ENCODE results near the gene FGD5.

Gene FGD5

DNA sequence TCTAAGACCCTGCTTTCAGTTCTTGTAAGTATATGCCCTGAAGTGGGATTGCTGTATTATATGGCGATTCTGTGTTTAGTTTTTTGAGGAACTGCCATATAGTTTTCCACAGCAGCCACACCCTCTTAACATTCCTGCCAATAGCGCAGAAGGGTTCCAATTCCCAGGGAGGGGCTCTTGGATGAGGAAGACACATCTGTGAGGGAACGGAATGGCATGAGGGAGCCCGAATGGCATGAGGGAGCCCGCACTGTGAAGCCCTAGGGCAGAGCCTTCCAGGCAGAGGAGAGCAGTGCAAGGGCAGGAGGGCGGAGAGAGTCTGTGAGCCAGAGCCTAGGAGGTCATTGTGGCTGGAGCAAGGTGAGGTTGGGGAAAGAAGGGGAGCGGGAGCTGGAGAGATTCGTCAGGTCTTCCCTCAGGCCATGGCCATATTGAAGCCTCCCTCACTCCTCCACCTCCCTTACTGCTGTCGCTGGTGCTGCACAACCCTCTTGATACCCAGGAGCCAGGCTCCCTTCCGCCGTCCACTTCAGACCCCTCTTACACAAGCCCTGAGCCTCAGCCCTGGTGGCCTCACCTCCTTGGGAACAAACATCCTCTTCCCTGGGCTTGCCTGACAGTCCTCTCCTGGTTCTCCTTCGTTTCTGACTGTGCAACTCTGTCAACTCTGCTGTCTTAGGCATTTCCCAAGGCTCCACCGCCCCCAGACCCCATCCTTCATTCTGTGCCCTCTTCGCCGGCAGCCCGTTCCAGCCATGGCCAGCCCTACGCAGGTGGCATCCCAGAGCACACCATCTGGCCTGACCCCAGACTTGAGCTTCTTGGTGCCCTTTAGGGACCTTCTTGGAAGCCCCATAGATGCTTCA, 51.4 kb downstream of the FGD5 start:
- ChIA-PET CTCF (no interaction called here), POLR2A (no interaction called here)
- WGBS (ENCODE audit: insufficient coverage) = 93% methylated on average over 9 of the region's 17 CpGs

DNA sequence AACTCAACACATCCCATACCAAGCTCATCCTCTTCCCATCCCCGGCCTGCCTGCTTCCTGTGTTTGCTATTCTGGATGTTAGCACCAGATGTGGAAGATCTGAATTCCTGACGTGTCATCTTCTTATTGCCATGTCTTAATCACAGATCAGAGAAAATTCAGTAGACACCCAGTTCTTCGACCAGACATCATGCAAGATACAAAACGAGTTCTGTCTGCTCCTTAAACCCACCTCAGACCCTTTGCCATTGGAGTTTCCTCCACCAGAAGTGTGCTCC, 52.0 kb downstream of the FGD5 start:
- no peak for DNase-seq
- H3K4me1 ChIP-seq (ENCODE audit: control extremely low read depth in 1 of 4, control insufficient read depth in 4 of 4, insufficient read depth in 4 of 4, low read length in 3 of 4) = no peaks in the 10 kb centered on the region
- 85% methylated on average over 4 of the region's 4 CpGs for WGBS (ENCODE audit: insufficient coverage)
- ChIA-PET CTCF (no interaction called here), POLR2A (no interaction called here)
- no peak overlapping the region for H3K4me3 ChIP-seq (ENCODE audit: control insufficient read depth in 1 of 7, extremely low read depth in 1 of 7, insufficient read depth in 4 of 7, low read depth in 2 of 7, low read length in 6 of 7)
- H3K27me3 ChIP-seq (replicated peaks in 2 of 5; ENCODE audit: control insufficient read depth in 4 of 5, insufficient read depth in 5 of 5, low read length in 4 of 5) = no peaks in the 10 kb centered on the region
- peaks cover 0 to 54% (median 20%) of the 10 kb centered on the region in 4 experiments for H3K36me3 ChIP-seq (ENCODE audit: control insufficient read depth in 4 of 4, insufficient read depth in 4 of 4, low read length in 3 of 4)
- H3K27ac ChIP-seq (ENCODE audit: insufficient read depth in 1 of 2, low read depth in 1 of 2, low read length in 2 of 2, poor library complexity in 1 of 2, severe bottlenecking in 2 of 2) = no peak overlapping the region
- H3K9me3 ChIP-seq (ENCODE audit: control extremely low read depth in 1 of 5, control insufficient read depth in 4 of 5, insufficient read depth in 2 of 5, low read depth in 1 of 5, low read length in 4 of 5) = no peaks in the 10 kb centered on the region

More for the DNA sequence above, 51.4 kb downstream of the FGD5 start:
- no peak overlapping the region for H3K4me3 ChIP-seq (ENCODE audit: control insufficient read depth in 1 of 7, extremely low read depth in 1 of 7, insufficient read depth in 4 of 7, low read depth in 2 of 7, low read length in 6 of 7)
- no peak overlapping the region for H3K27ac ChIP-seq (ENCODE audit: insufficient read depth in 1 of 2, low read depth in 1 of 2, low read length in 2 of 2, poor library complexity in 1 of 2, severe bottlenecking in 2 of 2)
- no peaks in the 10 kb centered on the region for H3K9me3 ChIP-seq (ENCODE audit: control extremely low read depth in 1 of 5, control insufficient read depth in 4 of 5, insufficient read depth in 2 of 5, low read depth in 1 of 5, low read length in 4 of 5)
- H3K27me3 ChIP-seq (replicated peaks in 2 of 5; ENCODE audit: control insufficient read depth in 4 of 5, insufficient read depth in 5 of 5, low read length in 4 of 5) = no peaks in the 10 kb centered on the region
- H3K36me3 ChIP-seq (ENCODE audit: control insufficient read depth in 4 of 4, insufficient read depth in 4 of 4, low read length in 3 of 4) = peaks cover 0 to 57% (median 20%) of the 10 kb centered on the region in 4 experiments
- DNase-seq = no peak
- H3K4me1 ChIP-seq (ENCODE audit: control extremely low read depth in 1 of 4, control insufficient read depth in 4 of 4, insufficient read depth in 4 of 4, low read length in 3 of 4) = no peaks in the 10 kb centered on the region

DNA sequence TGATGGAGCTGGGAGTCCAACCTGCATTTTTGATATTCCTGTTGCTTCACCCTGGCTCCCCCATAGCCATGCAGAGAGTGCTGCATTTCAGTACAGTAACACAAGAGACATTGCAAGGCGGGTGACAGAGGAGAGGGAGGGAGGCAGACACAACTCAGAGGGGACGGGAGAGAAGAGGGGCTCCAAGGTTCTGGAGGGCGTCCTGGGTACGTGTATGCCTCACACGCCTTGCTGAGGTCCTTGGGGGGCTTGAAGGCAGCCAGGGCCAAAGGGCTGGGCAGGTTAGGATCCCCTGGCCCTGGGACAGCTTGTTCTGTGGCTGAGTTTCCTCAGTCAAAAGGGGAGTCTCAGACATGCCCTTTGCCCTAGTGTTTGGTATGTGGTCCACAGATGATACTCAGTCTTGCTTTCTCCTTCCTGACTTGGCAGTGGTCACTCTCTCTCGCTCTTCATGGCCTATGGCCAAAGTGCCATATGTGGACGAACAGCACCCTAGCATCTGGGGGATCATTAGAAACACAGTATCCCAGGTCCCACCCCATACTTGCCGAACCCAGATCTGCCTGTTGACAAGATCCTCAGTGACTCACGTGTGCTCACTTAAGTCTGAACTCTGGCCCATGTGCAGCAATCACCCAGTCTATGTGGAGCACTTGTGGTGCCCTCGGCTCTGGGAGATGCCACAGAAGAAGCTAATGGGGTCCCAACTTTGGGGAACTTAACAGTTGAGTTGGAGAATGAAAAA, 52.9 kb downstream of the FGD5 start:
- Histone ChIP-seq H3K27me3 (replicated peaks in 2 of 5; ENCODE audit: control insufficient read depth in 4 of 5, insufficient read depth in 5 of 5, low read length in 4 of 5) (no peaks in the 10 kb centered on the region), H3K27ac (ENCODE audit: insufficient read depth in 1 of 2, low read depth in 1 of 2, low read length in 2 of 2, poor library complexity in 1 of 2, severe bottlenecking in 2 of 2) (no peak overlapping the region), H3K9me3 (ENCODE audit: control extremely low read depth in 1 of 5, control insufficient read depth in 4 of 5, insufficient read depth in 2 of 5, low read depth in 1 of 5, low read length in 4 of 5) (no peaks in the 10 kb centered on the region), H3K4me1 (ENCODE audit: control extremely low read depth in 1 of 4, control insufficient read depth in 4 of 4, insufficient read depth in 4 of 4, low read length in 3 of 4) (no peaks in the 10 kb centered on the region), H3K36me3 (ENCODE audit: control insufficient read depth in 4 of 4, insufficient read depth in 4 of 4, low read length in 3 of 4) (peaks cover 0 to 49% (median 17%) of the 10 kb centered on the region in 4 experiments), H3K4me3 (ENCODE audit: control insufficient read depth in 1 of 7, extremely low read depth in 1 of 7, insufficient read depth in 4 of 7, low read depth in 2 of 7, low read length in 6 of 7) (no peak overlapping the region)
- ChIA-PET POLR2A (no interaction called here), CTCF (no interaction called here)
- WGBS (ENCODE audit: insufficient coverage) = 96% methylated on average over 9 of the region's 10 CpGs
- no peak for DNase-seq

DNA sequence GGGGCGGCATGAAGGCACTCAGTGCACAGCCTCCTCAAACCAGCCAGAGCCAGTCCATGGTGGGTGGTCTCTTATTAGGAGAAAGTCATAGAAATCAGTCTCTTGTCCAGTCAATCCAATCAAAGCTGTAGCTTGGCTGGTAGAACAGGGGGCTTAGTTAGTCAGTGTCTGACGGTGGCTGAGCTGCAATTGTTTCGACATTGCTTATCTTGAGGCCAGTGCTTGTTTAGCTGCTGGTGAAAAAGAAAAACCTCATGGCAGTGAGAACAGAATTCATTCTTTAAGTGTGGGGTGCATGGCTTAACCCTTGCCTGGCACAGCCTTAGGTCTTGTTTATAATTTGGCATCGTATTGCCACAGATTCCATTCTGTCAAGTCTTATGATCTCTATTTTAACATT, 53.9 kb downstream of the FGD5 start:
- no peaks in the 10 kb centered on the region for H3K9me3 ChIP-seq (ENCODE audit: control extremely low read depth in 1 of 5, control insufficient read depth in 4 of 5, insufficient read depth in 2 of 5, low read depth in 1 of 5, low read length in 4 of 5)
- H3K4me3 ChIP-seq (ENCODE audit: control insufficient read depth in 1 of 7, extremely low read depth in 1 of 7, insufficient read depth in 4 of 7, low read depth in 2 of 7, low read length in 6 of 7) = no peak overlapping the region
- no peaks in the 10 kb centered on the region for H3K27me3 ChIP-seq (replicated peaks in 2 of 5; ENCODE audit: control insufficient read depth in 4 of 5, insufficient read depth in 5 of 5, low read length in 4 of 5)
- H3K27ac ChIP-seq (ENCODE audit: insufficient read depth in 1 of 2, low read depth in 1 of 2, low read length in 2 of 2, poor library complexity in 1 of 2, severe bottlenecking in 2 of 2) = no peak overlapping the region
- WGBS (ENCODE audit: insufficient coverage) = 75% methylated on average over 4 of the region's 4 CpGs
- ChIA-PET CTCF (interaction anchor here (1.9 kb wide), 1 partner anchor 9 kb away, joined by 7 read pairs; no protein-coding TSS in a partner anchor), POLR2A (no interaction called here)
- no peaks in the 10 kb centered on the region for H3K4me1 ChIP-seq (ENCODE audit: control extremely low read depth in 1 of 4, control insufficient read depth in 4 of 4, insufficient read depth in 4 of 4, low read length in 3 of 4)
- no peak for DNase-seq
- H3K36me3 ChIP-seq (ENCODE audit: control insufficient read depth in 4 of 4, insufficient read depth in 4 of 4, low read length in 3 of 4) = peaks cover 0 to 47% (median 14%) of the 10 kb centered on the region in 4 experiments

DNA sequence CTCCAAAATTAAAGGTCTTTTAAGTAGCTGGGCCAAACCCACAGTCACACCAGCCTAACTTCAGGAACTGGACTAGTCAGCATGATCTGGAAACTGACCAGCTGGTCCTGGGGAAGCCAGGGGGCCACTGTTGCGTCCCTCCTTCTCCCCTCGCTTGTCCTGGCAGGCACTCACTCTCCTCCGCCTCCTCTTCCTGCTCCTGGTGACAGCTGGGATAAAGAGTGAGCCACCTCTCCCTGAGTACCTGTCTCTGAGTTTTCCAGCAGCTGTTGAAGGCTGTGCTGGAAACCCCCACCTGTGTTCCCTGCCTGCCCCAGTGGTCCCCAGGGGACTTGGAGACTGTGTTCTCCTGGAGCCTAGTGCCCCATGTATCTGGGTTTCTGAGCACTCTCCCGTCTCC, 56.0 kb downstream of the FGD5 start:
- H3K4me3 ChIP-seq (ENCODE audit: control insufficient read depth in 1 of 7, extremely low read depth in 1 of 7, insufficient read depth in 4 of 7, low read depth in 2 of 7, low read length in 6 of 7) = no peak overlapping the region
- H3K27ac ChIP-seq (ENCODE audit: insufficient read depth in 1 of 2, low read depth in 1 of 2, low read length in 2 of 2, poor library complexity in 1 of 2, severe bottlenecking in 2 of 2) = no peak overlapping the region
- 93% methylated on average over 3 of the region's 4 CpGs for WGBS (ENCODE audit: insufficient coverage)
- ChIA-PET POLR2A (no interaction called here), CTCF (interaction anchor here (0.7 to 1.0 kb wide), 2 partner anchors 12 to 18 kb away, joined by 3 read pairs; no protein-coding TSS in a partner anchor)
- H3K4me1 ChIP-seq (ENCODE audit: control extremely low read depth in 1 of 4, control insufficient read depth in 4 of 4, insufficient read depth in 4 of 4, low read length in 3 of 4) = peaks cover 0 to 5% (median 0%) of the 10 kb centered on the region in 4 experiments
- no peaks in the 10 kb centered on the region for H3K27me3 ChIP-seq (replicated peaks in 2 of 5; ENCODE audit: control insufficient read depth in 4 of 5, insufficient read depth in 5 of 5, low read length in 4 of 5)
- peaks cover 0 to 35% (median 11%) of the 10 kb centered on the region in 4 experiments for H3K36me3 ChIP-seq (ENCODE audit: control insufficient read depth in 4 of 4, insufficient read depth in 4 of 4, low read length in 3 of 4)
- H3K9me3 ChIP-seq (ENCODE audit: control extremely low read depth in 1 of 5, control insufficient read depth in 4 of 5, insufficient read depth in 2 of 5, low read depth in 1 of 5, low read length in 4 of 5) = no peaks in the 10 kb centered on the region
- DNase-seq = no peak

DNA sequence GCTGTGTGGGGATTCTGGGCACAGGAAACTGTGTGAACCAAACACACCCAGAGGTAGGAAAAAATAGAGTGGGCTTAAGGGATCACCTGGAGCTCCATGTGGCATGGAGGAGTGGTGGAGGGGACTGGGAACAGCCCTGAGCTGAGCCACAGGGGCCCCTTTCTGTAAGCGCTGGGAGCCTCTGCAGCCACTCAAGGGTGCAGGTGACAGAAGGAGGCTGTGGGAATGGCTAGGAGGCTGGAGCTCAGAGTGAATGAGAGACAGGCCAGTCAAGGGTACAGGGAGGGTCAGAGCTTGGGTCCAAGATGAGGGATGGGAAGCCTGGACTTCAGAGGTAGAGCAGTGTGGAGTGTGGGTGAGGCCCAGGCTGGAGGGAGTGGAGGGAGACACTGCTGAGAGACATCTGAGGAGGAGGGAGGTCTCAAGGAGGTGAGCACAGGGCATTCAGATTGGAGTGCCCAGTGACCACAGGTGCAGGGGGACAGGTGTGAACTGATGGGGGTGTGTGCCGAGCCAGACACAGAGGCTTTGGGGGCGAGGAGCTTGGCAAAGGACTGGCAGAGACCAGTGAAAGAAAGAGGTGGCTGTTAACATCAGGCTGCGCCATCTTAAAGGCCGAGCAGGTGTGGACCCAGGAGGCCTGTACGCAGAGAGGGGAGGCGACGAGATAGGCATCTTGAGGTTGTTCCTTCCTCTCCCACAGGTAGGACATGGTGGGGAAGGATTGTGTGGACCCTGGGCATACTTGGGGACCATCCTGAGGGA, 56.8 kb downstream of the FGD5 start:
- peaks cover 2 to 13% (median 4%) of the 10 kb centered on the region in 4 experiments for H3K4me1 ChIP-seq (ENCODE audit: control extremely low read depth in 1 of 4, control insufficient read depth in 4 of 4, insufficient read depth in 4 of 4, low read length in 3 of 4)
- no peak overlapping the region for H3K27ac ChIP-seq (ENCODE audit: insufficient read depth in 1 of 2, low read depth in 1 of 2, low read length in 2 of 2, poor library complexity in 1 of 2, severe bottlenecking in 2 of 2)
- H3K9me3 ChIP-seq (ENCODE audit: control extremely low read depth in 1 of 5, control insufficient read depth in 4 of 5, insufficient read depth in 2 of 5, low read depth in 1 of 5, low read length in 4 of 5) = no peaks in the 10 kb centered on the region
- CTCF ChIA-PET = no interaction called here
- POLR2A ChIA-PET = no interaction called here
- no peak overlapping the region for H3K4me3 ChIP-seq (ENCODE audit: control insufficient read depth in 1 of 7, extremely low read depth in 1 of 7, insufficient read depth in 4 of 7, low read depth in 2 of 7, low read length in 6 of 7)
- H3K27me3 ChIP-seq (replicated peaks in 2 of 5; ENCODE audit: control insufficient read depth in 4 of 5, insufficient read depth in 5 of 5, low read length in 4 of 5) = no peaks in the 10 kb centered on the region
- no peak for DNase-seq
- WGBS (ENCODE audit: insufficient coverage) = 95% methylated on average over 8 of the region's 8 CpGs
- H3K36me3 ChIP-seq (ENCODE audit: control insufficient read depth in 4 of 4, insufficient read depth in 4 of 4, low read length in 3 of 4) = peaks cover 0 to 27% (median 9%) of the 10 kb centered on the region in 4 experiments

Data from common myeloid progenitor, CD34-positive (primary cell).